Peyer's patch (tissue), 4 donors: ENCODE data around the gene UBE2D2. TPM values are rescaled to one million over a fixed set of nuclear protein-coding genes. Genes with fewer than 3 reads are reported as not detected.

Experiments used
- DNase-seq, 3 donors: peaks; one replicate each; pipeline ENCODE4 v3.0.0-alpha.2; 2017 to 2019
- H3K27ac ChIP-seq, 4 donors: fragments of 200-600 bp; sonication (generic); one replicate each; pipeline ENCODE4 v1.5.1; 2016 to 2019
- H3K27me3 ChIP-seq, 2 donors: fragments of 200-600 bp; sonication (generic); one replicate each; pipeline ENCODE4 v1.5.1; 2019
- H3K36me3 ChIP-seq, 3 donors: fragments of 200-600 bp; sonication (generic); one replicate each; pipeline ENCODE4 v1.5.1; 2016 to 2019
- H3K4me1 ChIP-seq, 4 donors: fragments of 200-600 bp; sonication (generic); one replicate each; pipeline ENCODE4 v1.5.1; 2016 to 2019
- H3K4me3 ChIP-seq, 4 donors: fragments of 200-600 bp; sonication (generic); 1 replicate in 3 of 4; 2 replicates in 1 of 4; pipeline ENCODE4 v1.5.1; 2016 to 2019; ENCODE audit warnings: mild to moderate bottlenecking in 1 of 4
- H3K9me3 ChIP-seq, 4 donors: fragments of 200-600 bp; sonication (generic); one replicate each; pipeline ENCODE4 v1.5.1; 2016 to 2019; ENCODE audit warnings: mild to moderate bottlenecking in 1 of 4
- POLR2A ChIP-seq, 2 donors: fragments of 450-650 bp; IDR thresholded peaks; one replicate each; pipeline ENCODE4 v1.5.1; 2017; ENCODE audit warnings: antibody characterized with exemption in 2 of 2, mild to moderate bottlenecking in 2 of 2, moderate library complexity in 2 of 2
- total RNA-seq, 4 donors: library from RNA; depleted of rRNA; stranded (reverse); fragments of >200 nt; gene quantifications; one replicate each; pipeline ENCODE4 v1.1.0, GENCODE V29; 2016
- TF ChIP-seq, protein P1 (sequence below), 6 experiments: fragments of 450-650 bp in 4 of 6; fragments of 200-600 bp in 2 of 6; sonication (generic) in 1 of 6; IDR thresholded peaks; one replicate each; pipeline ENCODE4 v1.5.1; 2017 to 2019; ENCODE audit warnings: antibody characterized with exemption in 6 of 6, mild to moderate bottlenecking in 3 of 6, moderate library complexity in 1 of 6

UBE2D2 gene
- total RNA-seq, 4 donors from 2014 or later = 60.2 to 87.9 (median 70.2) TPM

DNA sequence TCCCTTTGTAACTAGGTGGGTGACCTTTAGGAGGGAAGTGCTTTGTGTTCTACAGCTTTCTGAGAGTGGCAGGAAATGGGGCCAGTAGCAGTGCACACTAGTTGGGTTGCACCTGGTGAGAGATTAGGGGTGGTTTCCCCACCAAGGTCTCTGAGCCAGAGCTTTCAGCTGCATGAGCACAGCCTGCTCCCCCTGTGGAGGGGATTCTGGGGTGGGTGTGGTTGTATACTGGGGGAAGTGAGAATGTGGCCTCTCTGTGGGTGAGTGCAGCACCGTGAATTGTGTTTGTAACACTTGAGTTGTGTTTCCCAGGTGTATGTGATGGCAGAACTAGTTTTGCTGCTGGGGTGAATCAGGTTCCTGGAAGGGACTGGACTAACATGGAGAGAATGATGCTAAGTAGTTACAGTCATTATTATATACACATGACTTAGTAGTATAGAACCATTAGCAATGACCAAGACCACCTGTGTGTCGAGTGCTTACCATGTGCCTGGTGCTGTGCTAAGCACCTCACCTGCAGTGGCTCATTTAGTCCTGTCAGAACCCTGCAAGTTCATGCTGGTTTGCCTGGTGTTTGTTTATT, 75.2 kb downstream of the UBE2D2 start:
- H3K27ac ChIP-seq = peak overlapping the region; percentile 83 to 91 (median 88)
- no peaks in the 10 kb centered on the region for H3K27me3 ChIP-seq
- H3K36me3 ChIP-seq = no peaks in the 10 kb centered on the region
- no peak for TF ChIP-seq POLR2A (IDR thresholded peaks at IDR 0.05)
- TF ChIP-seq, protein P1, sequence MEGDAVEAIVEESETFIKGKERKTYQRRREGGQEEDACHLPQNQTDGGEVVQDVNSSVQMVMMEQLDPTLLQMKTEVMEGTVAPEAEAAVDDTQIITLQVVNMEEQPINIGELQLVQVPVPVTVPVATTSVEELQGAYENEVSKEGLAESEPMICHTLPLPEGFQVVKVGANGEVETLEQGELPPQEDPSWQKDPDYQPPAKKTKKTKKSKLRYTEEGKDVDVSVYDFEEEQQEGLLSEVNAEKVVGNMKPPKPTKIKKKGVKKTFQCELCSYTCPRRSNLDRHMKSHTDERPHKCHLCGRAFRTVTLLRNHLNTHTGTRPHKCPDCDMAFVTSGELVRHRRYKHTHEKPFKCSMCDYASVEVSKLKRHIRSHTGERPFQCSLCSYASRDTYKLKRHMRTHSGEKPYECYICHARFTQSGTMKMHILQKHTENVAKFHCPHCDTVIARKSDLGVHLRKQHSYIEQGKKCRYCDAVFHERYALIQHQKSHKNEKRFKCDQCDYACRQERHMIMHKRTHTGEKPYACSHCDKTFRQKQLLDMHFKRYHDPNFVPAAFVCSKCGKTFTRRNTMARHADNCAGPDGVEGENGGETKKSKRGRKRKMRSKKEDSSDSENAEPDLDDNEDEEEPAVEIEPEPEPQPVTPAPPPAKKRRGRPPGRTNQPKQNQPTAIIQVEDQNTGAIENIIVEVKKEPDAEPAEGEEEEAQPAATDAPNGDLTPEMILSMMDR (IDR thresholded peaks at IDR 0.05) = no peak
- peak in 2 of 3 donors; percentile 91 to 93 for DNase-seq
- H3K9me3 ChIP-seq = no peaks in the 10 kb centered on the region
- peak overlapping the region in 1 of 4 donors; percentile 12 for H3K4me3 ChIP-seq
- peaks cover 14 to 41% (median 27%) of the 10 kb centered on the region in 4 donors for H3K4me1 ChIP-seq

DNA sequence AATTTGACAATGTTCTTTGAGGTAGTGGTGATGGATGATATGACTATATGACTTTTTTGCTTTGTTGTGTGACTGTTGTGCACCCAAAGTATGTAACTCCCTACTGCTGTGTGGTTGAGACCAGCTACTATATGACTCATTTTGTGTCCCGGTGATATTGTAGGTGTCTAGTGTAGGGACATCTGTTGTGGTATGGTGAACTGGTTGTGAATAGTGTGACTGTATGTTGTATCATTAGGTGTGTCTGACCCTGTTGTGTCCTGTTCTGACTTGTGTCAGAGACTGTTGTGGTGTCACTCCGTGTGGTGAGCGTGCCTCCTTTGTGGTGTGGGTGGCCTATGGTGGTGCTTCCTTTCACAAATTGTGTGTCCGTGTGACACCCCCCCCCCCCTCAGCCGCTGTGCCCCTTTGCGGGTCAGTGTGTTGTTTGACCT, 75.9 kb downstream of the UBE2D2 start:
- Histone ChIP-seq H3K4me1 (peaks cover 14 to 44% (median 27%) of the 10 kb centered on the region in 4 donors), H3K36me3 (no peaks in the 10 kb centered on the region), H3K27ac (peak overlapping the region; percentile 83 to 91 (median 88)), H3K27me3 (no peaks in the 10 kb centered on the region), H3K9me3 (no peaks in the 10 kb centered on the region), H3K4me3 (peak overlapping the region; percentile 39 to 68 (median 54))
- TF ChIP-seq POLR2A (IDR thresholded peaks at IDR 0.05) = no peak
- TF ChIP-seq, protein P1 (IDR thresholded peaks at IDR 0.05) = no peak
- no peak for DNase-seq

DNA sequence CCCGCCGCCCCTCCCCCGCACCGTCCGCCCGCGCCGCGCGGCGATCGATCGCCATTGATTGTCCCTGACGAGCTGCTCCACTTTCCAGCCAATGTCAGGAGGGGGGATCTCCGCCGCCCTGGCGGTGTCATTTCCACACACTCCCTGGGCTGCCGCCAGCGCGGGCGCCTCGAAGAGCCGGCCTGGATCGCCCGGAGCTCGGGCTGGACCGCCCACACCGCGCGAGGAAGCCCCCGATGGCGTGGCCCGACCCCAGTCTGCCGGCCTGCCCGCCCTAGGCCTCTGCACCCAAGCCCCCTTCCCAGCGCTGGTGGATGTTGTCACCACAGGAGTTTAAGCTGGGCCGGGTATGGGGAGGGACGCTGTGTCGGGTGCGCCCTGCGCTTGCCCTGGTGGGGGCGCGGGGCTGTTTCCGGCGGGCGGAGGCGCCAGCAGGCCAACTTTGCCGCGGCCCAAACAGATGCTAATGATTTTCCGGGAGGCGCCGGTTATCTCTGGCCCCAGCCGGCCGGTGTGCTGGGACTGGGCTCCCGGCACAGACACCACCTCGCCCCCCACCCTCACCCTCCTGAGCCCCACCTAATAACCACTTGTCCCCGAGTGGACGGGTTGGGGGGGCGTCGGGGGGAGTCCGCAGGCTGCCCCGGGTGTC, 76.4 kb downstream of the UBE2D2 start:
- peak overlapping the region; percentile 83 to 91 (median 88) for H3K27ac ChIP-seq
- TF ChIP-seq, protein P1 (IDR thresholded peaks at IDR 0.05) = peak in 5 of 6 experiments; percentile 13 to 48 (median 29)
- peak in 1 of 2 donors; percentile 44 for TF ChIP-seq POLR2A (IDR thresholded peaks at IDR 0.05)
- H3K4me3 ChIP-seq = peak overlapping the region; percentile 39 to 68 (median 54)
- no peaks in the 10 kb centered on the region for H3K27me3 ChIP-seq
- H3K36me3 ChIP-seq = no peaks in the 10 kb centered on the region
- peaks cover 16 to 50% (median 27%) of the 10 kb centered on the region in 4 donors for H3K4me1 ChIP-seq
- DNase-seq = peak; percentile 69 to 87 (median 87)
- H3K9me3 ChIP-seq = no peaks in the 10 kb centered on the region

- Histone ChIP-seq H3K27me3 (no peaks in the 10 kb centered on the region), H3K27ac (peak overlapping the region; percentile 83 to 91 (median 88)), H3K9me3 (no peaks in the 10 kb centered on the region), H3K4me3 (peak overlapping the region; percentile 39 to 68 (median 54)), H3K36me3 (no peaks in the 10 kb centered on the region), H3K4me1 (peaks cover 19 to 54% (median 27%) of the 10 kb centered on the region in 4 donors)
- peak; percentile 80 to 88 (median 86) for DNase-seq
- TF ChIP-seq POLR2A (IDR thresholded peaks at IDR 0.05) = peak in 1 of 2 donors; percentile 57
- TF ChIP-seq, protein P1 (IDR thresholded peaks at IDR 0.05) = no peak
Observed at GRCh38 chr5:139638090-139638735, 77.1 kb downstream of the UBE2D2 start.

DNA sequence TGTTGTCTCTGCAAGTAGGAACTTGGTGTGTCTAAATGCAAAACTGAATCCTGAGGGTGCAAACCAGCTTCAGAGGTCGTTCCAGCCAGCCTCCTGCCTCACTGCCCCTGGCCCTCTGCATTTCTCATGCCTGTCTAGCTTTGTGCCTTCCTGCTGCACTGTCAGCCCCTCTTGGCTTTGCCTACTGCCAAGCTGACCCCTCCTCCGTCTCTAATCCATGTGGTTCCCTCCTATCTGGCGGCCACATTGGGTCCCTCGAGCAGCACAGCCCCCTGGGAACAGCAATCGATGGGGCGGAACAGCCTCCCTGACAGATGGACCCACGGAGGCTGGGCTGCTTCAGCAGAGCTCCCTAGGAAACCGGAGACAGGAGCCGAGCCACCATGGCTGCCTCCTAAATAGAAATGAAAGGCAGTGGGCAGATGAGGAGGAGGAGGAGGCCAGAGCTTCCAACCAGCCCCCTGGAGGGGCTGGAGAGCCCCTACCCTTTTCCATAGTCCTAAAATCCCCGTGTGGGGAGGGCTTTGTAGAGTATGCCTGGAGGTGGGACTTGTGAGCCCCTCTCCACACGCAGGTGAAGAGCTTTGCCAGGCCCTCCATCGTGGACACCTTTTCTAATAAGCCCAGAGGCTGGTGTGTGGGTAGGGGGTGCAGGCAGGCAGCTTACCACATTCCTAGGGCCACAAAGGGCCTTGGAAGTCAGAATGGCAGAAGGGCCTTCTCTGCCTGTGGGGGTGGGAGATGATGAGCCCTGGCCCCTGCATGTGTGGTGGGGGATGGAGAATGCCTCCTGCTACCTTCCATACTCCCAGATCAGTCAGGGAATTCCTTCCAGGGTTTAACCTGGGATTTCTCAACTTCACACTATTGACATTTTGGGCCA, 77.8 kb downstream of the UBE2D2 start:
- H3K9me3 ChIP-seq = no peaks in the 10 kb centered on the region
- no peaks in the 10 kb centered on the region for H3K36me3 ChIP-seq
- no peaks in the 10 kb centered on the region for H3K27me3 ChIP-seq
- peak in 2 of 3 donors; percentile 37 to 45 for DNase-seq
- H3K4me3 ChIP-seq = no peak overlapping the region
- peaks cover 26 to 62% (median 29%) of the 10 kb centered on the region in 4 donors for H3K4me1 ChIP-seq
- TF ChIP-seq, protein P1 (IDR thresholded peaks at IDR 0.05) = no peak
- no peak for TF ChIP-seq POLR2A (IDR thresholded peaks at IDR 0.05)
- H3K27ac ChIP-seq = peak overlapping the region; percentile 83 to 91 (median 88)
